Measurements from ENCODE around the gene PHACTR3. TPM values are rescaled to one million over a fixed set of nuclear protein-coding genes. Genes with fewer than 3 reads are reported as not detected.
A peak's percentile ranks its signal among the peaks of the same experiment; 100 is the strongest.

Gene PHACTR3
- polyA plus RNA-seq, 5 donors = 3.4 to 6.3 (median 5.7) TPM

GRCh38 chr20:59775687-59776055 lies 171.3 kb downstream of the PHACTR3 start:
- DNase-seq = no peak

DNA sequence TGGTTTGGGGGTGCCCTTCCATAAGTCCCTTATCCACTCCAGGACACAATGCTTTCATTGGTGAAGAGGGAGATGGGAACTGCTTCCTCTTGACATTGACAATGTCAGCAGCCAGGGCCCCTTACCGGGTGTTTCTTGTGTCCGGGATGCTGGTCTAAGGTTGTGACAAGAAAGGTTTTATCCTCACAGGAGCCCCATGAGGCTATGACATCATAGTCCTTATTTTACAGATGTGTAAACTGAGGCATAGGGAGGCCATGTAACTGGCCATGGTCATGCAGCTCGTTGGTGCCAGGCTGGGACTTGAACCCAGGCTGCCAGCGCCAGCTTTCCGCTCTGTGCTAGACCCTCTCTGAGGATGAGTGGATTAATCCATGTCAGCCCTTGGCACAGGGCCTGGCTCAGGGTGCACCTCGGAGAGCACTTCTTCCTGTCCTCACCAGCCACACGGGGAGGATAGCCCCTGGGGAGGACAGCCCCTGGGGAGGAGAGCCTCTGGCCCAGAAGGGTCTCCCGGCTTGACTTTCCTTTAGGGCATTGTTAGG lies 171.8 kb downstream of the PHACTR3 start:
- DNase-seq = no peak

DNA sequence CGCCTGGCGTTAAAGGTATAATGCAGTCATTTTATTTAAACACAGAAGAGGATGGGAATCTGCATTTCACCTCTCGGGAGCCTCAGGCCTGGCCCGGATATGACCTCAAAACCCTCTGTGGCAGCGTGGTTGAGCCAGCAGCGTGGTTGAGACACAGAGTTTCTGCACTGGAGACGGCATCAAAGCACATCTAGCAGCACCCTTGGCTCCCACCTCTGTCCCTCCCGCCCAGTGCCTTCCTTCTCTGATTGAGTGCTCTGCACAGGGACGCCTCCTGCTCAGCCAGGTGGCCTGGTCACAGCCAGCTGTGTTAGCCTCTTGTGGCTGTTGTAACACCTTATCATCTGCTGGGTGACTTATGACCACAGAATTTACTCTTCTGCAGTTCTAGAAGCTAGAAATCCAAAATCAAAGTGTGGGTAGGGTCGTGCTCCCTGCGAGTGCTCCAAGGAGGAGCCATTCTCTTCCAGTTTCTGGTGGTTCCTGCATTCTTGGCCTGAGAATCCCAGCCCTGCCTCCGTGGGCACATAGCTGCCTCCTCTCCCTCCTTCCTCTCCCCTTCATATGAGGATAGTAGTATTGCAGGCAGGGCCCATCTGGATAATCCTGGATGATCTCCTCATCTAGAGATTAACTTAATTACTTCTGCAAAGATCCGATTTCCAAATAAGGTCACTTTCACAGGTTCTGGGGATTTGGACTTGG lies 172.4 kb downstream of the PHACTR3 start:
- DNase-seq = no peak

DNA sequence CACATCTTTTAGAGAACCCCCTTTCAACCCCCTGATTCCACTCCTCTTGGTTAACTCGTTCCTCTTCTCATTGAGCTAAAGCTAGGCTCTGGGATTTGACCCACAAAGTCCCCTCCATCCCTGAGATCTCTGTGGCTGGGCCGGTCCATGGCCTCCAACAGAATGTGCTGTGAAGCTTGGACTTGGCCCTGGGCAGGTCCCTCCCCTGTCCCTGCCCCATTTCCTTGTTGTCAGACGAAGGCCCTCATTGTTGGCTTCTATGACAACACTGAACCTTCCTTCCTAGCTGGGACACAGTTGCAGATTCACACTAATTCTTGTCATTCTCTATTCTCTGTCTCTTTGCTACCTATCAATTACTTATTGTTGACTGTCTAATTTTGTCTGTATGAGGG lies 173.0 kb downstream of the PHACTR3 start:
- DNase-seq = no peak

- DNase-seq = no peak
Observed at GRCh38 chr20:59777814-59778575, 173.7 kb downstream of the PHACTR3 start.

GRCh38 chr20:59778615-59779200 lies 174.4 kb downstream of the PHACTR3 start:
- DNase-seq = no peak

GRCh38 chr20:59779656-59780380 lies 175.5 kb downstream of the PHACTR3 start:
- no peak for DNase-seq

GRCh38 chr20:59780494-59781185 lies 176.3 kb downstream of the PHACTR3 start:
- no peak for DNase-seq

DNA sequence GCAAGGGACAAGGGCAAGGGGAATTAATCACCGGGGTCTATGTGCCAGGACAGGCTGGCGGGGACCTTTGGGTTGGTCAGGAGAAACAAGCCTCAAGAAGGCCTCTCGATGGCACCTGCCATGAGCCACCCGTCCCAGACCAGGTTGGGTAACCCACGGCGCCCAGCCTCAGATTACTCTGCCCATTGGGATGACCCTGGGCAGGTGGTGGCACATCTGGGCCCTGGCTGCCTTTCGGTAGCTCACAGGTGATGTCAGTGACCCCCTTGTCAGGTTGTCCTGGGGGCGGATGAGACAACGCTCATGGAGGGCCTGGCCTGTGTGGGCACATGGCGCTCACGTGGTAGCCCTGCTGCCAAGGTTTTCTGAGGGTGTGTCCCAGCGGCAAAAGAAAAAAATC lies 176.9 kb downstream of the PHACTR3 start:
- DNase-seq = no peak

GRCh38 chr20:59782986-59783640 lies 178.8 kb downstream of the PHACTR3 start:
- peak in 1 of 2 donors; percentile 23 for DNase-seq

- DNase-seq = no peak
Observed at GRCh38 chr20:59783641-59784010, 179.3 kb downstream of the PHACTR3 start.

DNA sequence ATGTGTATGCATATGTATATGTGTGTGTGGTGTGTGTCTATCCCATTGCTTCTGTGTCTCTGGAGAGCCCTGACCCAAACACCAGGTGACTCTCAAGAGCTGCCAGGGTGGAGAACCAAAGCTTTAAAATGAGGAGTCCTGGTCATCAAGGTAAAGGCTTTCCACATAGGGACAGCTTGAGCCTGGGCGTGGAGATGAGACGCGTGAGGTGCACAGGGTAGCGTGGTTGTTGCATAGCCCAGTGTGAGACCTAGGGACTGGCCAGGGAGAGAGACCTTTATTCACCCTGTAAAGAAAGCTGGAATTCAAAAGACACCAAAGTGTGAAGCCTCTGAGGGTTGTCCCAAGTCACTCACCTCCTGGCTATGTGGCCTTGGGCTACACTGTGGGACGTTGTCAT lies 180.0 kb downstream of the PHACTR3 start:
- no peak for DNase-seq

DNA sequence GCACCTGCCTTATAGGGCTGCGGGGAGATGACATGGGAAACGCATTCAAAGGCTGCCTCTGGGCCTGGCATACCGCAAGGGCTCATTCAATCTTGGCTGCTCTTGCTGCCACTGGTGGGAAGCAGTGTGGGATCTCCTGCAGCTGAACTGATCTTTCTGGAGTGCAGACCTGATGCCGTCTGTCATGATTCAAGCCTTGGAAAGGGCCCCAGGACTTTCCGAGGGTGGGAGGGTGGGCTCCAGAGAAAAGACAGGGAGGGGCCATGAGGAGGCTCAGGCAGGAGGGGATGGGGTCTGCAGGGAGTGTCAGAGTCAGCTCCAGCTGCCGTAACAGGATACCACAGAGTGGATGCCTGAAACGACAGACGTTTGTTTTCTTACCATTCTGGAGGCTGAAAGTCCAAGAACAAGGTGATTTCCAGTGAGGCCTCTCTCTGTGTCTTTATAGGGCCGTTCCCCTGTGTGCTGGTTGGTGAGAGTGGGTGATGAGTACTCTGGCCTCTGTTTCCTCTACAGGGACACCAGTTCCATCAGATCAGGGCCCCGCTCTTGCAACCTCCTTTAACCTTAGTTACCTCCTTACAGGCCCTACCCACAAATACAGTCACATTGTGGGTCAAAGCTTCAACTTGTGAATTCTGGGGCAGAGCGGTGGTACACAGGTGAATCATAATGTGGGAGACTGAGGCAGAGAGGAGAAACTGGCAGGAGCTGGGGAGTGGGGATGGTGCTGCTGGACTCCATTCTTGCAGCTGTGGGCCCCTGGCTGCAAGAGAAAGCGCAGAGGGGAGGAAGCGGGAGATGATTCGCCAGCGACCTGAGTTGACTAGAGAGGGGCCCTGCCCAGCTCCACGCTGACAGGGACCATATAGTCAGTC lies 180.7 kb downstream of the PHACTR3 start:
- DNase-seq = no peak

DNA sequence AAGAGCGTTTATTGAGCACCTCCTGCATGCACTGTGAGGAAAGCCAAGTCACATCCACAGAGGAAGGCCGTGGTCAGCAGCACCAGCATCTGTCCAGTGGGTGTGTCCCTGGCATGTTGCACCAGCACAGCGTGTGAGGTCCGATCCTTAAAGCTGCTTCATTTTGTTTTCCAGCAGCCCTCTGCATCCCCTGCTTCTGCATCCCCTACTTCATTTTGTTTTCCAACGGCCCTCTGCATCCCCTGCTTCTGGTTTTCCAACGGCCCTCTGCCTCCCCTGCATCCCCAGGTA lies 181.3 kb downstream of the PHACTR3 start:
- DNase-seq = no peak

- no peak for DNase-seq
Observed at GRCh38 chr20:59785986-59786795, 181.9 kb downstream of the PHACTR3 start.

GRCh38 chr20:59786801-59787537 lies 182.6 kb downstream of the PHACTR3 start:
- DNase-seq = no peak

GRCh38 chr20:59787538-59787890 lies 183.2 kb downstream of the PHACTR3 start:
- no peak for DNase-seq

- no peak for DNase-seq
Observed at GRCh38 chr20:59788196-59788735, 183.9 kb downstream of the PHACTR3 start.
